Sigmoid colon (tissue), 4 donors: ENCODE measurements around the gene MUC5B.

Experiments used
- EP300 ChIP-seq, 4 donors: sonication (generic); formaldehyde crosslinking; IDR thresholded peaks; one replicate each; pipeline ENCODE4 v1.6.1; 2017; ENCODE audit warnings: antibody characterized with exemption in 4 of 4
- POLR2A ChIP-seq, 2 donors: fragments of 450-650 bp; IDR thresholded peaks; one replicate each; pipeline ENCODE4 v1.6.1; 2016; ENCODE audit warnings: antibody characterized with exemption in 2 of 2, mild to moderate bottlenecking in 2 of 2, moderate library complexity in 2 of 2
- POLR2AphosphoS5 ChIP-seq, 4 donors: sonication (generic); formaldehyde crosslinking; IDR thresholded peaks; one replicate each; pipeline ENCODE4 v1.6.1; 2017; ENCODE audit warnings: antibody characterized with exemption in 4 of 4
- TF ChIP-seq, protein P1 (sequence below), 4 experiments: fragments of 450-650 bp in 3 of 4; fragments of 200-600 bp in 1 of 4; IDR thresholded peaks; one replicate each; pipeline ENCODE4 v1.5.1; 2016 to 2019; ENCODE audit warnings: antibody characterized with exemption in 4 of 4, mild to moderate bottlenecking in 3 of 4, moderate library complexity in 2 of 4

GRCh38 chr11:1231396-1232020, 8.6 kb downstream of the MUC5B start:
- TF ChIP-seq POLR2AphosphoS5 (IDR thresholded peaks at IDR 0.05) (no peak), POLR2A (IDR thresholded peaks at IDR 0.05) (no peak), EP300 (IDR thresholded peaks at IDR 0.05) (no peak)
- TF ChIP-seq, protein P1, sequence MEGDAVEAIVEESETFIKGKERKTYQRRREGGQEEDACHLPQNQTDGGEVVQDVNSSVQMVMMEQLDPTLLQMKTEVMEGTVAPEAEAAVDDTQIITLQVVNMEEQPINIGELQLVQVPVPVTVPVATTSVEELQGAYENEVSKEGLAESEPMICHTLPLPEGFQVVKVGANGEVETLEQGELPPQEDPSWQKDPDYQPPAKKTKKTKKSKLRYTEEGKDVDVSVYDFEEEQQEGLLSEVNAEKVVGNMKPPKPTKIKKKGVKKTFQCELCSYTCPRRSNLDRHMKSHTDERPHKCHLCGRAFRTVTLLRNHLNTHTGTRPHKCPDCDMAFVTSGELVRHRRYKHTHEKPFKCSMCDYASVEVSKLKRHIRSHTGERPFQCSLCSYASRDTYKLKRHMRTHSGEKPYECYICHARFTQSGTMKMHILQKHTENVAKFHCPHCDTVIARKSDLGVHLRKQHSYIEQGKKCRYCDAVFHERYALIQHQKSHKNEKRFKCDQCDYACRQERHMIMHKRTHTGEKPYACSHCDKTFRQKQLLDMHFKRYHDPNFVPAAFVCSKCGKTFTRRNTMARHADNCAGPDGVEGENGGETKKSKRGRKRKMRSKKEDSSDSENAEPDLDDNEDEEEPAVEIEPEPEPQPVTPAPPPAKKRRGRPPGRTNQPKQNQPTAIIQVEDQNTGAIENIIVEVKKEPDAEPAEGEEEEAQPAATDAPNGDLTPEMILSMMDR (IDR thresholded peaks at IDR 0.05) = no peak
